ENCODE data around the gene CNTNAP4.

The CNTNAP4 gene

DNA sequence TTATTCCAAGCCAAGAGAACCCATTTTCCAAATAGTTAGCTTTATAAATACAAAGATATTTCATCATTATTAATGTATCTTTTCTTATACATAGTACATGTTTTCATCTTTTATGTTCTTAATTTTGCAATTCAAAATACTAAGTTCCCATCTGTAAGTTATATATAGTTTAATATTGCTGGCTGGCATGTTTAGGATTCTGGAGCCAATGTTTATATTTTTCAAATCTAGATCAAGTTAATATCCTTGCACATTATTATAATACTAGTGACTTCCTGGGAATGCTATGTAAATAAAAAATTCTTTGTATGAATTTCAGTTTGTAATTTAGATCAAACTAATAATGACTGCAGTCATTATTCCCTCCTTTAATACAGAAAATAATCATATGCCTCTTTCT is 189.7 kb downstream of the CNTNAP4 start:
- no peak for DNase-seq (ENCODE audit: low read depth, low spot score)
- CTCF ChIA-PET: no interaction called here
- no peak overlapping the region for H3K4me3 ChIP-seq (ENCODE audit: low read depth, low read length)
- POLR2A ChIA-PET: no interaction called here
- no peak for TF ChIP-seq CTCF (IDR thresholded peaks at IDR 0.05; ENCODE audit: insufficient read depth, low read length, missing control alignments)

DNA sequence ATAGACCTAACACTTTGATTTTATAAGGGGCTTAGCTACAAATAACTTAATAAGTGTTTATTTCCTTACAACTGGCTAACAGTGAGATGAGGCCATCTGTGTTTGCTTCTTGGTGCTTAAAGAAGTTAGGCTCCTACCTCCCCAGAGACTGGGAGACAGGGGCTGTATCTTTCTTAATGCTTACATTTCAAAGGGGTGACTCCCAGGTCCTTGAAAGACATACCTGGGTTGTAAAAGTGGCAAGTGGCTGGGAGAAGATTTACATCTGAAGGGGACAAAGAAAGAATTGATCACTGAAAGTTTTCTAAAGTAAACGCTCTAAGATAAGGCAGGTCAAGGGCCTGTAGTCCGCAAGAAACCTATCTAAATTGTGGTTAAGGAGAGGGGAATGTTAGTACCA is 196.8 kb downstream of the CNTNAP4 start:
- DNase-seq (ENCODE audit: low read depth, low spot score): no peak
- TF ChIP-seq CTCF (IDR thresholded peaks at IDR 0.05; ENCODE audit: insufficient read depth, low read length, missing control alignments): no peak
- ChIA-PET POLR2A (no interaction called here), CTCF (no interaction called here)
- H3K4me3 ChIP-seq (ENCODE audit: low read depth, low read length): no peak overlapping the region

DNA sequence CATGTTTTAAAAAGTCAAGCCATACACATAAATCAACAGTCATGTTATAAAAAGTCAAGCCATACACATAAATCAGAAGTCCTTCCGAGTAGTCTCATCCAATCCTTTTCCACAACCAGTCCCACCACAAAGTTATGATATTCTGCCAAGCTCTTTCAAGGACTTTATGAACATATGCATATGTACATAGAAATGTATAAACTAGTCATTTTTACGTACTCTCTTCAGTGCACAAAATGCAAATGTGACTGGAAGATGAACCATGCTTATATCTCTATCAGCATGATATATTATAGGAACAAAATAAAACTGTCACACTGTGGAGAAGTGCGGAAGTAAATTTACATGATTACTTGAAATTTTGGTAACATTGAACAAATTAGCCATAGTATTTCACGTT is 200.9 kb downstream of the CNTNAP4 start:
- ChIA-PET CTCF (no interaction called here), POLR2A (no interaction called here)
- TF ChIP-seq CTCF (IDR thresholded peaks at IDR 0.05; ENCODE audit: insufficient read depth, low read length, missing control alignments): no peak
- no peak overlapping the region for H3K4me3 ChIP-seq (ENCODE audit: low read depth, low read length)
- DNase-seq (ENCODE audit: low read depth, low spot score): no peak

GRCh38 chr16:76483307-76483909 is 206.2 kb downstream of the CNTNAP4 start:
- POLR2A ChIA-PET: no interaction called here
- TF ChIP-seq CTCF (IDR thresholded peaks at IDR 0.05; ENCODE audit: insufficient read depth, low read length, missing control alignments): no peak
- DNase-seq (ENCODE audit: low read depth, low spot score): no peak
- H3K4me3 ChIP-seq (ENCODE audit: low read depth, low read length): no peak overlapping the region
- CTCF ChIA-PET: no interaction called here

DNA sequence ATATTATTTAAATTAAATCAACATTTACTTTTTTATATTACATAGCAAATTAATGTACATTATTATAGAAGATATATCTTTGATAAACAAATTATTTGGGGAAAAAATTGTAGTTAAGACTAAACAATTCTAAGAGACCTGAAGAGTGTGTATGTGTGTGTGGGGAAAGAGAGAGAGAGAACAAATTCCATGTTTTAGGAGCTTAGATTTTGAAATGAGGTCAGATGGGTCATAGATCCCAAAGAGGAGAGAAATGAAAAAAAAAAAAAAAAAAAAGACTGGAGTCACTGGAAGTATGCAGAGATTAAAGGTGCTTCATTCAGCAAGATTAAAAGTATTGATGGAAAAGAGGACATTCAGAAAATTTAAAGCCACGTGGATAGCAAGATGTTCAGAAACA is 206.8 kb downstream of the CNTNAP4 start:
- no peak for DNase-seq (ENCODE audit: low read depth, low spot score)
- H3K4me3 ChIP-seq (ENCODE audit: low read depth, low read length): no peak overlapping the region
- POLR2A ChIA-PET: no interaction called here
- TF ChIP-seq CTCF (IDR thresholded peaks at IDR 0.05; ENCODE audit: insufficient read depth, low read length, missing control alignments): no peak
- CTCF ChIA-PET: no interaction called here

DNA sequence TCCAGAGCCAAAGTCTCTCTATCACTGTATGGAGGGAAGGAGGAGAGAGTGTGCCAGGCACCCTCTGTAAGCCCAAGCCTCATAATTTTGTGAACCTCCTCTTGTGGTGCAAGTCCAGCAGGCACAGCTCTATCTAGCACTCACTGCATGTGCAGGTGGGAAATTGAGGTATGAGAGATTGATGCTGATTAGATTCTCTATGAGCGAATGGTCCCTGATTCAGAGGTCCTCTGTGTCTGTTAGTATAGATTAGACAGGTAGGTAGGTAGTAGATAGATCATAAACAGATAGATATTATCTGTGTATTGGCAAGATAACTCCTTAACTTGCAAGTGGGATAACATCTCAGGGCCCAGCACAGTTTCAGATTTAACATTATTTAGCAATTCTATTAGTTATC is 209.5 kb downstream of the CNTNAP4 start:
- ChIA-PET POLR2A (no interaction called here), CTCF (no interaction called here)

More for the DNA sequence above, 209.5 kb downstream of the CNTNAP4 start:
- no peak for DNase-seq (ENCODE audit: low read depth, low spot score)
- no peak for TF ChIP-seq CTCF (IDR thresholded peaks at IDR 0.05; ENCODE audit: insufficient read depth, low read length, missing control alignments)
- H3K4me3 ChIP-seq (ENCODE audit: low read depth, low read length): no peak overlapping the region
